HL-60 (cell line): ENCODE results near the gene SPNS2.

Experiments used
- CTCF ChIP-seq: IDR thresholded peaks from one replicate; pipeline ENCODE4 v1.5.1; 2011; ENCODE audit warnings: low read length, control low read depth, inconsistent platforms; ENCODE audit not compliant: insufficient read depth
- POLR2AphosphoS5 ChIP-seq: IDR thresholded peaks from 2 replicates; pipeline ENCODE4 v1.6.1; 2012; ENCODE audit warnings: low read depth
- SPI1 ChIP-seq: IDR thresholded peaks from 2 replicates; pipeline ENCODE4 v1.6.1; 2012; ENCODE audit warnings: low read depth, mild to moderate bottlenecking, borderline replicate concordance

GRCh38 chr17:4560837-4561256 is 62.2 kb downstream of the SPNS2 start:
- TF ChIP-seq CTCF (no peak), POLR2AphosphoS5 (no peak), SPI1 (no peak)
